AG10803 (cell line): Measurements from ENCODE around the gene NUSAP1.
"Not testable (repeated sequence)": the region's sequence is repeated elsewhere in the genome, so short reads cannot be mapped to it uniquely, and the experiment has no call there.

Experiments used
- DNase-seq: peaks from one replicate; pipeline ENCODE4 v3.0.0; 2010; ENCODE audit warnings: low read depth
- H3K4me3 ChIP-seq: 2 replicates; pipeline ENCODE4 v1.5.1; 2011; ENCODE audit warnings: mild to moderate bottlenecking, low read length, control low read depth
- TF ChIP-seq, protein P1 (sequence below): conservative IDR thresholded peaks from 2 replicates; pipeline ENCODE4 v1.5.1; 2011; ENCODE audit warnings: mild to moderate bottlenecking, low read length, control low read depth, inconsistent platforms

Gene NUSAP1

DNA sequence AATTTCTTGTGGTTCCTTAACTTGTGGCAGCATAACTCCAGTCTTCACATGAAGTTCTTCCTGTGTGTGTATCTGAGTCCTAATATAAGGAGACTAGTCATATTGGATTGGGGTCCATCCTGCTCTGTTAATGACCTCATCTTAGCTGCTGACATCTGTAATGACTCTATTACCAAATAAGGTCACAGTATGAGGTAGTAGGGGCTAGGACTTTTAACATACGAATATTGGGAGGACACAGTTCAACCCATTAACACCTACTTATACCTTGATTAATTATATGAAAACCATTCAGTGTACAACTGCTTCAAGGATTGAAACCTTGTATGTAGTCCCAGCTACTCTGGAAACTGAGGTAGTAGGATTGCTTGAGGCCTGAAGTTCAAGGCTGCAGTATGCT, 44.2 kb upstream of the NUSAP1 start:
- TF ChIP-seq, protein P1, sequence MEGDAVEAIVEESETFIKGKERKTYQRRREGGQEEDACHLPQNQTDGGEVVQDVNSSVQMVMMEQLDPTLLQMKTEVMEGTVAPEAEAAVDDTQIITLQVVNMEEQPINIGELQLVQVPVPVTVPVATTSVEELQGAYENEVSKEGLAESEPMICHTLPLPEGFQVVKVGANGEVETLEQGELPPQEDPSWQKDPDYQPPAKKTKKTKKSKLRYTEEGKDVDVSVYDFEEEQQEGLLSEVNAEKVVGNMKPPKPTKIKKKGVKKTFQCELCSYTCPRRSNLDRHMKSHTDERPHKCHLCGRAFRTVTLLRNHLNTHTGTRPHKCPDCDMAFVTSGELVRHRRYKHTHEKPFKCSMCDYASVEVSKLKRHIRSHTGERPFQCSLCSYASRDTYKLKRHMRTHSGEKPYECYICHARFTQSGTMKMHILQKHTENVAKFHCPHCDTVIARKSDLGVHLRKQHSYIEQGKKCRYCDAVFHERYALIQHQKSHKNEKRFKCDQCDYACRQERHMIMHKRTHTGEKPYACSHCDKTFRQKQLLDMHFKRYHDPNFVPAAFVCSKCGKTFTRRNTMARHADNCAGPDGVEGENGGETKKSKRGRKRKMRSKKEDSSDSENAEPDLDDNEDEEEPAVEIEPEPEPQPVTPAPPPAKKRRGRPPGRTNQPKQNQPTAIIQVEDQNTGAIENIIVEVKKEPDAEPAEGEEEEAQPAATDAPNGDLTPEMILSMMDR: no peak
- no peak overlapping the region for H3K4me3 ChIP-seq
- DNase-seq: no peak

DNA sequence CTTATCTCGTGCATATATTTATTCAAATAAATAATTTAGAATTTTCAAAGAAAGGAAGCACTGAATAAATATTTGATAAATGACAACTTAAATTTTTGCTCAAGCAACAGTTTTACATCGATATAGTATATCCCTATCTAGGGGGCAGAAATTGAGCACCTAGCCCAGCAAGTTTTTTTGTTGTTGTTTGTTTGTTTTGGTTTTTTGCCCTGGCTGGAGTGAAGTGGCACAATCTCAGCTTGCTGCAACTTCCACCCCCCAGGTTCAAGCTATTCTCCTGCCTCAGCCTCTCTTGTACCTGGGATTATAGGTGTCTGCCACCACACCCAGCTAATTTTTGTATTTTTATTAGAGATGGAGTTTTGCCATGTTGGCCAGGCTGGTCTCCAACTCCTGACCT, 42.7 kb upstream of the NUSAP1 start:
- H3K4me3 ChIP-seq: no peak overlapping the region
- no peak for DNase-seq
- TF ChIP-seq, protein P1: no peak

DNA sequence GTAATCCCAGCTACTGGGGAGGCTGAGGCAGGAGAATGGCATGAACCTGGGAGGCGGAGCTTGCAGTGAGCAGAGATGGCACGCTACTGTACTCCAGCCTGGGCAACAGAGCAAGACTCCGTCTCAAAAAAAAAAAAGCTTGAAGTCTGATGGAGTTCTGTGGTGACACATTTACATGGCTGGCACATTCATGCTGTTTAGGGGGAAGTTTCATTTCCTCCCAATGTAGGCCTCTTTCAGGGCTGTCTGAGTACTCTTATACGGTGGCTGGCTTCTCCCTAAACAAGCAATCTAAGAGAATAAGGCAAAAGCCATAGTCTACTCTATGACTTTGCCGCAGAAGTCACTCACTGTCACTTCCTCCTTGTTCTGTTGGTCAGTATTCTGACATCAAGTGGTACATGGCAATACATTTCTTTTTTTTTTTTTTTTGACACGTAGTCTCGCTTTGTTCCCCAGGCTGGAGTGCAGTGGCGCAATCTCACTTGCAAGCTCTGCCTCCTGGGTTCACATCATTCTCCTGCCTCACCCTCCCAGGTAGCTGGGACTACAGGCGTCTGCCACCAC, 41.5 kb upstream of the NUSAP1 start:
- H3K4me3 ChIP-seq: no peak overlapping the region
- TF ChIP-seq, protein P1: no peak
- DNase-seq: no peak

DNA sequence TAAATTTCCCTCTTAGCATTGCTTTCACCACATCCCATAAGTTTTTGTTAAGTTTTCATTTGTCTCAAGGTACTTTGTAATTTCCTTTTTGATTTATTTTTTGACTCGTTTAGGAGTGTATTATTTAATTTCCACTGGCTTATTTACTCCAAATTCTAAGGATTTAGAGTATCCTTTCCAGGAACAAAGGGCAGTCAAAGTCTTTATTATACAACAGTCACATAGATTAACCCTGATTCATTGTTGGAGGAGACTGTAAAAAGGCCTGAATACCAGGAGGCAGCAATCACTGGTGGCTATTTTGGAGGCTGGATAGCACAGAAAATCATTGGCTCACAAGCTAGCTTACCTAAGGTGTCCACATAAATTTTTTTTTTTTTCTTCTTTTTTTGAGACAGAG, 40.2 kb upstream of the NUSAP1 start:
- TF ChIP-seq, protein P1: no peak
- DNase-seq: peak; percentile 7
- no peak overlapping the region for H3K4me3 ChIP-seq

DNA sequence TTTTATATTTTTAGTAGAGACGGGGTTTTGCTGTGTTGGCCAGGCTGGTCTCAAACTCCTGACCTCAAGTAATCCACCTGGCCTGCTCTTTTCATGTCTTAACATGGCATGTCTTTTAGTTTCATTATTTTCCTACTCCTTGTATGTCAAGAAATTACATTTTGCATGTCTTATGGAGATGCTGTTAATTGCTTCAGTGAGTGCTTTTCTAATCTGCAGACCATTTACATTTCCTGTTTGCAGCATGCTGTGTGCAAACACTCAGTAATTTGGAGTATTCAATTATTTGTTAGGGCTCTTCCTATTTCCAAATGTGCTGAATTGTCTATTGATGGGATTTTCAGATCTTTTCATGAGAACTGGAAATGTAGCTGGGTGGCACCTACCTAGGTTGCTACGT, 31.5 kb upstream of the NUSAP1 start:
- not testable (repeated sequence) for DNase-seq, H3K4me3 ChIP-seq

DNA sequence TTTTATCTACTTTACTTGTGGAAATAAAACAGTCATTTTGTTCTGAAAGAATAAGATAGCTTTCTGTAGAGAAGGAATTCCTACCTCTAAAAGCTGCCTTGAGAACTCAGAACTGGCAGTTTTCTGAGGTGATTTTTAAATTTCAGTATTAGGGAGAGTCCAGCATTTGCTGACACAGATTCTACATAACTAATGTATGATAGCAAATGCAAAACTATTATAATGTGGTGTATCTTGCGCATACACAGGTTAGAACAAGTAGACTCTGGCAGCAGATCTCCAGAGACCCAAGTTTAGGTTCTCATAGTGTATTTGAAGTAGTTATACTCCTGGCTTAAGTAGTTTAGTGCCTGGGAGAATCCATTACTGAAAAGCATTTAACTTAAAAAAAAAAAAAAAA, 31.1 kb upstream of the NUSAP1 start:
- no peak overlapping the region for H3K4me3 ChIP-seq
- TF ChIP-seq, protein P1: no peak
- DNase-seq: no peak

DNA sequence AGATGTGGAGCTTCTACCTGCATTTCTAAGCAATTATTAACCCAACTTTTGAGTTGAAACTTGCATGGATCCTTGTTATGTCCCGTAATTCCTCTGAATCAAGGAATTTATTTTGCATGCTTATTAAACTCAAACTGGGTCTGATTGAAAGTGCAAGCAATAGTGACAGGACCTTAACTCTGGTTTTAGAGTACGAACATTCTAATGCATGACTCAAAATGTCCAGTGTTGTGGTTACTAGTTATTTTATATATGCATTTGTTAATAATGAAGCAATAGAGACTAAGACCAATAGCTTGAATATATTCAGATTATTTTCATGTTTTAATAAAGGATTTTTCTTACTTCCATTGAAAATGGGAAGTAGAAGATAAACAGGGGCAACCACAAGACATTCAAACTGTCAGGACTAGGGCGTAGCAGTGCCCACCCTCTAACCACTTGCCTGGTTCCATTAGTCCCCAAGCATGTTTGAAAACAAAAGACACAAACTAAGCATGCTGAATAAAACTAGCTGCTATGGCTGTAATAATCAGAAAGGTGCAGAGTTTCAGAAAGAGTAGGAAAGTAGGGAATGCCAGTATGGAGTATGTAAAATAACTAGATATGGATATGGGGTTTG, 28.4 kb upstream of the NUSAP1 start:
- H3K4me3 ChIP-seq: no peak overlapping the region
- TF ChIP-seq, protein P1: no peak
- DNase-seq: no peak
